ENCODE results near the gene SMAD3.

Gene SMAD3

DNA sequence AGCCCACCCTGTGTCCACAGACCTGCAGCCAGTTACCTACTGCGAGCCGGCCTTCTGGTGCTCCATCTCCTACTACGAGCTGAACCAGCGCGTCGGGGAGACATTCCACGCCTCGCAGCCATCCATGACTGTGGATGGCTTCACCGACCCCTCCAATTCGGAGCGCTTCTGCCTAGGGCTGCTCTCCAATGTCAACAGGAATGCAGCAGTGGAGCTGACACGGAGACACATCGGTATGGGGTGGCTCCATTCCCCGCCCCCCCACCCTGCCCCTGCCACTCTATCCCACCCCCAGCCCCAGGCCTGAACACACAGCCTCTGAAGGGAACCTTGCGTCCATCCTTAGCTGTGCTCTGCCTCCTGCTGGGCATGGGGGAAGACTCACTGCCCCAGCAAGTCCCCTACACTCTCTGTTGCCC is 115.8 kb downstream of the SMAD3 start:
- H3K27ac ChIP-seq = no peak overlapping the region
- TF ChIP-seq, protein P1, sequence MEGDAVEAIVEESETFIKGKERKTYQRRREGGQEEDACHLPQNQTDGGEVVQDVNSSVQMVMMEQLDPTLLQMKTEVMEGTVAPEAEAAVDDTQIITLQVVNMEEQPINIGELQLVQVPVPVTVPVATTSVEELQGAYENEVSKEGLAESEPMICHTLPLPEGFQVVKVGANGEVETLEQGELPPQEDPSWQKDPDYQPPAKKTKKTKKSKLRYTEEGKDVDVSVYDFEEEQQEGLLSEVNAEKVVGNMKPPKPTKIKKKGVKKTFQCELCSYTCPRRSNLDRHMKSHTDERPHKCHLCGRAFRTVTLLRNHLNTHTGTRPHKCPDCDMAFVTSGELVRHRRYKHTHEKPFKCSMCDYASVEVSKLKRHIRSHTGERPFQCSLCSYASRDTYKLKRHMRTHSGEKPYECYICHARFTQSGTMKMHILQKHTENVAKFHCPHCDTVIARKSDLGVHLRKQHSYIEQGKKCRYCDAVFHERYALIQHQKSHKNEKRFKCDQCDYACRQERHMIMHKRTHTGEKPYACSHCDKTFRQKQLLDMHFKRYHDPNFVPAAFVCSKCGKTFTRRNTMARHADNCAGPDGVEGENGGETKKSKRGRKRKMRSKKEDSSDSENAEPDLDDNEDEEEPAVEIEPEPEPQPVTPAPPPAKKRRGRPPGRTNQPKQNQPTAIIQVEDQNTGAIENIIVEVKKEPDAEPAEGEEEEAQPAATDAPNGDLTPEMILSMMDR (conservative IDR thresholded peaks at IDR 0.05) = no peak

DNA sequence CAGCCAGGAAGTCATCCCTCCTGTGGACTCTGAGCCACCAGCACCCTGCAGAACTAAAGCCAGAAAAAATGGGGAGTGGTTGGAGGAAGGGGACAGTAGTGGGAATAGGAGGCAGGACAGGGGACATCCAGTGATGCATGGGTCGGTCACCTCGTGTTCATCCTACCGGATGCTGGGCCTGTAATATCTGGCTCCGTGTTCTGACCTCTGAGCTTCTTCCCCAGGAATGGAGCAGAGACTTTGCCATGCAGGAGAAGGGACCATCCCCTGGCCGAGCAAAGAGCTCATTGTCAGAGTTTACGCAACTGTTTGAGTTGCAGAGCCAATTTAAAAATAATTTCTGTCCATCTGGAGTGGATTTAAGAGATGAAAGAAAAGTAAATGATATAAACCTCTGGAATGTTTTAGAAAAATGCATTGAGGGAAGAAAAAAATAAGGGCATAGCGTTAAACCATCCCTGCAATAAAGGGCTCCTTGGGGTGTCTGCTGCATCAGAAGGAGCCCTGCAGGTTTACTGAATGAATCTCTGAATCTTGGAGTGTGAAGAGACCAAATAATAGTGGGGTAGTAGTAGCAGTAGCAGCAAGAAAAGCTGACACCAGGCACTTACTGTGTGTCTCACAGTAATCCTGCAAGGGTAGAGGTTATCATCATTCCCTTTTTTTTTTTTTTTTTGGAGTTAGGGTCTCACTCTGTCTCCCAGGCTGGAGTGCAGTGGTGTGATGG is 118.2 kb downstream of the SMAD3 start:
- no peak overlapping the region for H3K27ac ChIP-seq
- TF ChIP-seq, protein P1 (conservative IDR thresholded peaks at IDR 0.05) = no peak

DNA sequence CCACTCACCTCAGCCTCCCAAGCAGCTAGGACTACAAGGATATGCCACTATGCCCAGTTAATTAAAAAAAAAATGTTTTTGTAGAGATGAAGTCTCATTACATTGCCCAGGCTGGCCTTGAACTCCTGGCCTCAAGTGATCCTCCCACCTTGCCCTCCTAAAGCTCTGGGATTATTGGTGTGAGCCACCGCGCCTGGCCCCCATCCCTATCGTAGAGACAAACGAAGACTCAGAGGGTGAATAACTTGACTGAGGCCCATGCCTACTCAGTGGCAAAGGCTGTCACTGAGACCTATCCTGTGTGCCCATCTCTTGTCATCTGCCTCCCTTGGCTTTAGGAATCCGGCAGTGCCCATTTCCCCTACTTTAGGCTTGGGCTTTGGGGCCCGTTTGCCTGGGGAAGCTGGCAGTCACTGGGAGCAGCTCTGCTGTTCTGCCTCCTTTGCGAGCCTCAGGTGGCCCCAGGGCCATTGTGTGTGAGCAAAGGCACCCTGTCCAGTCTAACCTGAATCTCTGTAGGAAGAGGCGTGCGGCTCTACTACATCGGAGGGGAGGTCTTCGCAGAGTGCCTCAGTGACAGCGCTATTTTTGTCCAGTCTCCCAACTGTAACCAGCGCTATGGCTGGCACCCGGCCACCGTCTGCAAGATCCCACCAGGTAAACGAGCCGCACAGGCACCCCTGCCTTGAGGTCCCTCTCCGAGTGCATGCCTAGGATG is 119.0 kb downstream of the SMAD3 start:
- H3K27ac ChIP-seq = no peak overlapping the region
- TF ChIP-seq, protein P1 (conservative IDR thresholded peaks at IDR 0.05) = no peak

DNA sequence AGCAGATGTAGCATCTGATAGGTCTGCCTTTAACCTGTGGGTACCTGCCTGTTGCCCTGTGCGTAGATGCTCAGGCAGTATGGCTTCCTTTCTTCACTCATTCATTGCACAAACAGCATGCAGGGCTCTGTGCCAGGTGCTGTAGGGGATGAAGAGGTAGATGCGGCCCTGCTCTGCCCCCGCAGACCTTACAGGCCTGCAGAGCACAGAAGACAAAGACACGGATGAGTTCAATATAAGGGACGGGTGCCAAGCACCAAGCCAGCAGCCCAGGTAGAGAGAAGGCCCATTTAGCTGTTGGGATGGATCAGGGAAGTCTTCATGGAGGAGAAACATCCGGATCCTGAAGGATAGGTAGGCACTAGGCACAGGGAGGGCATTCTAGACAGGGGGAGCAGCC is 119.6 kb downstream of the SMAD3 start:
- TF ChIP-seq, protein P1 (conservative IDR thresholded peaks at IDR 0.05) = no peak
- no peak overlapping the region for H3K27ac ChIP-seq

DNA sequence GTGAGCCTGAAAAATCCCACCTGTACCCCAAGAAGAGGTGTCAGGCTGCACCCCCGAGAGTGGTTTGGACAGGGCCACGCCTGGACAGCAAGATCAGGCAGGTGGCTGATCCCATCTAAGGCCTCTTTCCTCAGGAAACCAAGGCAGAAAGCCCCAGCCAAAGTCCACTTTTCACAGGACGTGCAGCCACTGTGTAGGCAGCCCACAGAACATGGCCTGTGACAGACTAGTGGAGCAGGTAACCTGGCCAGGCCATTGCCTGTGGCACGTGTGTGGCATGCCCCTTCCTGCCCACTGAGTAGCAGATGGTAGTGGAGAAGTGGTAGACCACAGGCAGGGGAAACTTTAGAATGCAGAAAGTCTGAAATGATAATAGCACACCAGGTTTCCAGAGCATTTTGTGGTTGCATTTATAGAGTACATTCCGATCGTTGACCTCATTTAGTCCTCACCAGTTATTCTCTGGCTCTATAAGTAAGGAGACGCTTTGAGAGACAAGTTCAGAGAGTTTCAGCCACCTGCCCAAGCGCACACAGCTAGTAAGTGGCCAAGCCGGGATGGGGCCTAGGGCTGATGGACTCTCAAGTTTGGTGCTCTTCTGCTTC is 120.3 kb downstream of the SMAD3 start:
- TF ChIP-seq, protein P1 (conservative IDR thresholded peaks at IDR 0.05) = no peak
- H3K27ac ChIP-seq = no peak overlapping the region

DNA sequence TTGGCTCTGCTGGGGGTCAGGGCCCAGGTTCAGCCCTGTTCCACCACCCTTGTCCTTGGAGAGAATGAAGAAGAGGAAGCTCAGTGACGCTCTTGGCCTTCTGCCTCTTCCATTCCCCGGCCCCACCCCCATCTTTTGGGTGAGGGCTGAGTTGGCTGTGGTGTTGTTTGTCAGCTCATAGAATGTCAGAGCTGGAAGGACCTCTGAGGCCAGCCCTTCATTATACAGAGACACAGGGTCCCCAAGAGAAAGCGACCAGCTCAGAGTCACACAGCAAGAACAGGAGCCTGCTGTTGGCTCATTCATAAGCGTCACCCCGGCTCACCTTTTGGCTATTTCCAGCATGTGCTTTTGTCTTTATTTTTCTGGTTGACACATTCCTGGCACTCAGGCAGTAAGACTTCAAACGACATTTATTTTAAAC is 120.8 kb downstream of the SMAD3 start:
- TF ChIP-seq, protein P1 (conservative IDR thresholded peaks at IDR 0.05) = no peak
- H3K27ac ChIP-seq = no peak overlapping the region

DNA sequence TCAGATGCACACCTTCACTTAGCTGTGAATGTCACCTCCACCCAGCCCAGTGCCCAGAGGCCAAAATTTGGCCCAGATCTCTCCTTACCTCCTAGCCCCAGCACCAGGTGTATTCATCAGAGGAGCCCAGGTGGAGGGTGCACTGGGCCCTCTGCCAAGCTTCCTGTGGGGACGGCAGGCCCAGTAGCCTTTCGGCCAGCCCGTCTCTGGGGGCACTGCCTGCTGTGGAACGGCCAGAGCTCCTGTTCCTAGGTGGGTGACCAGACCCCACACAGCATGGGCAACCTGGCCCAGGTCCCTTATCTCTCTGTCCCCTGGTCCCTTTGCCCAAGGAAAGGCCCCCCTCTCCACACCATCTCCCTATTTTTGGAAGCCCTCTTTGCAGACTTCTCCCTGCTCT is 121.3 kb downstream of the SMAD3 start:
- H3K27ac ChIP-seq = no peak overlapping the region
- TF ChIP-seq, protein P1 (conservative IDR thresholded peaks at IDR 0.05) = no peak

Measured in VCaP (cell line).